GM12891 (cell line): ENCODE measurements around the gene DHDDS.

Experiments
- POLR2A ChIP-seq: IDR thresholded peaks from 2 replicates; pipeline ENCODE4 v1.6.1; 2011; ENCODE audit warnings: low read depth, low read length, control low read depth
- POLR2AphosphoS5 ChIP-seq: IDR thresholded peaks from 2 replicates; pipeline ENCODE4 v1.6.1; 2011; ENCODE audit warnings: low read depth, low read length, control low read depth
- TAF1 ChIP-seq: IDR thresholded peaks from 2 replicates; pipeline ENCODE4 v1.6.1; 2011; ENCODE audit warnings: low read depth, low read length, control low read depth

DNA sequence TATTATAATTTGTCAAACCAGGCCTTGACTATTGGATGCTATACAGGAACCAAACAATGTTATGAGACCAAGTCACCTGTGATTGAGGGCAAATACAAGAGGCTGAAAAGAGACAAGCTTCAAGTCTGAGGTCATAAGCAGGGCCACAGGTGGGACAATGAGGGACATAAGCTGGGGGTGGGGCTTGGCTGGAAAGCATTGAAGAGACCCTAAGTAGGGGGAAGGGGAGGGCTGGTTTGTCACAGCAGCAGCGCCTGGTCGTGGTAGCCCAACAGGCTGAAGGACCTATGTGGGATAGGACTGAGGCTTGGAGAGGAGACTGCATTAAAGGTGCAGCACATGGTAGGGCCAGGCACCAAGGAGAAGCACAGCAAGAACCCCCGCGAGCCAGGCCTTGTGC is 58.0 kb downstream of the DHDDS start:
- TF ChIP-seq POLR2AphosphoS5, result no peak
- no peak for TF ChIP-seq POLR2A
- no peak for TF ChIP-seq TAF1
